Left hindlimb (tissue), 1 donor: ENCODE results near the gene TMEM141.
A peak's percentile ranks its signal among the peaks of the same experiment; 100 is the strongest.

Experiments used
- DNase-seq: peaks from one replicate; pipeline ENCODE4 v3.0.0-alpha.2; 2018

Gene TMEM141

GRCh38 chr9:136790640-136791515 is at the start of gene TMEM141:
Gene TMEM141 (plus strand): TSS chr9:136791344. CDS start chr9:136791371, 27 bp downstream.
- peak; percentile 100 for DNase-seq

DNA sequence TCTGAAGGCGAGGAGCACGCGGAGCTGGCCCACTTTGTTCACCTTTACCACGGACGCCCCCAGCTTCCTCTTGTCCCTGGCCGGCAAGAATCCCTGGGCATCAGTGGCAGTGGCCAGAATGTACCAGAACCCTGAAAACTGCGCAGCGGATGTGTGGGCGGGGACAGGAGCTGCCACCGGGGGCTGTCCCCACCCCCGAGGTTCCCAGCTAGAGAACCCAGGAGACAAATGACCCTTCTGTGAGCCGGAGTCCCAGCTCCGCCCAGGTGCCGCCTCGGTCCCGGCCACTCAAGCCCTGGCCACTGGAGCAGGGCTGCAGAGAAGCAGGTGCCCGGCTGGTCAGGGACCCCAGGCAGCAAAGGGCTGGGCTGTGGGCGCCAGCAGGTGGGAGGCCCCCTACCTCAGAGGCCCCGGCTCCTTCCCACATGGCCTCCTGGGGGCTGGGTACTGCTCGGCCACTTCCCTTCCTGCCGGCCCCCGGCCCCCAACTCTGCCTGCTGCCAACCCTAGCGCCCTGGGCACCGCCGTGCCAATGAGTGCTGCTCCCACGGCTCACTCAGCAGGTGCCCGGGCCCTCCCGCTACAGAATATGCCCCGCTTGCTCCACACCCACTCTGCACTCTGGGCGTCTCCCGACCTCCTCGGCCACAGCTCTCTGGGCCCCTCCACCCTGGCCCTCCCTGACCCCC is 49.1 kb upstream of the TMEM141 start:
- peak; percentile 24 for DNase-seq

DNA sequence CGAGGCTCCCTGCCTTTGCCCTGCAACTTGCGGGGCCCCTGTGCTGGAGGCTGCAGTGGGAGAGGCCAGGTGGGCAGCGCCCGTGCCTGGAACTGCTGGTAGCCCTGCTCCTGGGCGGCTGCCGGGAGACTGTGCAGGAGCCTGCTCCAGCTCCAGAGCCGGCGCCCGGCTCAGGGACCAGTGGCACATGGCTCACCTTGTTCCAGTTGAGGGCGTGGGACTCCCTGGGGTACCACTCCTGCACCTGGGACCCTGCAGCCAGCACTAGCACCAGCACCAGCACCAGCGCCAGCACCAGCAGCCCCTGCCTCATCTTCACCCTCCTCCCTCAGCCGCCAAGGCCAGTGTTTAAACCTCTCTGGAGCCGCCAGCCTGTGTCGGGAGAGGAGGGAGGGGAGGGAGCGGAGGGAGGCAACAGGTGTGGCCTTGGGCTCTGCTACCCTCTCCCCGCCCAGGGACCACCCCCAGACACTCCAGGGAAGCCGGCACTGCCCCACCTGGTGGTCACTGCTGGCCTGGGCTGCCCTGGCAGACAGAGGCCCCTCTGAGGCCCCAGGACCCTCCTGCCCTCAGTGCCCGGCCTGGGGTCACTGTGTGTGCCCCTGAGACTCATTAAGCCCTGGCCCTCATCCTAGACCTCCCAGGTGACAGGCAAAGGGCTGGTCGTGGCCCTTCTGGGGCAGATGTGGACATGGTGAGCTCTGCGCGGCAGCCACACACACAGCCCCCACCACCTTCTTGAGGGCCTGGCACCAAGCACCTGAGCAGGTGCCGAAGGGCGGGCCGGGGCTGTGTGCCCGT is 48.4 kb upstream of the TMEM141 start, which contains the start of gene LCN10:
Gene LCN10, minus strand, starts transcription at position 350 of the 801 bp plus-strand sequence. Its CDS starts 37 bp downstream, at position 313.
- peak; percentile 31 for DNase-seq

GRCh38 chr9:136743639-136744211 is 47.4 kb upstream of the TMEM141 start:
- peak; percentile 21 for DNase-seq

- peak; percentile 29 for DNase-seq
These were observed 46.4 kb upstream of the TMEM141 start for GRCh38 chr9:136744773-136745172.

GRCh38 chr9:136745389-136746154 is 45.6 kb upstream of the TMEM141 start:
- peak; percentile 12 for DNase-seq

DNA sequence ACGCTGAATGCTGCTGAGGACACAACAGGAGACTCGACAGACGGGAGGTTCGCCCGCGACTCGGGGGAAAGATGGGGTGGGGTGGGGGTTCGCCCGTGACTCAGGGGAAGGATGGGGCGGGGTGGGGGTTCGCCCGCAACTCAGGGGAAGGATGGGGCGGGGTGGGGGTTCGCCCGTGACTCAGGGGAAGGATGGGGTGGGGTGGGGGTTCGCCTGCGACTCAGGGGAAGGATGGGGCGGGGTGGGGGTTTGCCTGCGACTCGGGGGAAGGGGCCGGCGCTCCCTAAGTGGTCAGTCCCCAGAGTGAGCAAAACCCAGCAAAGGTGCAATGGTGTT is 45.0 kb upstream of the TMEM141 start:
- DNase-seq: peak; percentile 26

DNA sequence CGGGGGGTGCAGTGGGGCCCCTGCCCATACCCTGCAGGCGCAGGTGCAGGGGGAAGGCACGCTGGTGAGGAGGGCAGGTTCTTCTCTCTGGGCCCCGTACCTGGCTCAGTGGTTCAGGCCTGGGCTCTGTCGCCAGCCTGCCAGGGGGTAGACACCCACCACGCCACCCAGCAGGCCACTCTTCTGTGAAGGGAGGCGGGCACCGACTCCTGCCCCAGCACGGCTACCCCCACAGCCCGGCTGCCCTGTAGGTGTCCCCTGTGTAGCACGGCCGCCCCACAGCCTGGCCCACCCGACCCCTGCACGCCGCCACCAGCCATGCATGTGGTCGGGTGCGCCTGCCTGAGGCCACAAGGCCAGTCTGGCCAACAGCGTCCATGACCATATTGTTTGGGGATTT is 44.5 kb upstream of the TMEM141 start:
- peak; percentile 23 for DNase-seq

DNA sequence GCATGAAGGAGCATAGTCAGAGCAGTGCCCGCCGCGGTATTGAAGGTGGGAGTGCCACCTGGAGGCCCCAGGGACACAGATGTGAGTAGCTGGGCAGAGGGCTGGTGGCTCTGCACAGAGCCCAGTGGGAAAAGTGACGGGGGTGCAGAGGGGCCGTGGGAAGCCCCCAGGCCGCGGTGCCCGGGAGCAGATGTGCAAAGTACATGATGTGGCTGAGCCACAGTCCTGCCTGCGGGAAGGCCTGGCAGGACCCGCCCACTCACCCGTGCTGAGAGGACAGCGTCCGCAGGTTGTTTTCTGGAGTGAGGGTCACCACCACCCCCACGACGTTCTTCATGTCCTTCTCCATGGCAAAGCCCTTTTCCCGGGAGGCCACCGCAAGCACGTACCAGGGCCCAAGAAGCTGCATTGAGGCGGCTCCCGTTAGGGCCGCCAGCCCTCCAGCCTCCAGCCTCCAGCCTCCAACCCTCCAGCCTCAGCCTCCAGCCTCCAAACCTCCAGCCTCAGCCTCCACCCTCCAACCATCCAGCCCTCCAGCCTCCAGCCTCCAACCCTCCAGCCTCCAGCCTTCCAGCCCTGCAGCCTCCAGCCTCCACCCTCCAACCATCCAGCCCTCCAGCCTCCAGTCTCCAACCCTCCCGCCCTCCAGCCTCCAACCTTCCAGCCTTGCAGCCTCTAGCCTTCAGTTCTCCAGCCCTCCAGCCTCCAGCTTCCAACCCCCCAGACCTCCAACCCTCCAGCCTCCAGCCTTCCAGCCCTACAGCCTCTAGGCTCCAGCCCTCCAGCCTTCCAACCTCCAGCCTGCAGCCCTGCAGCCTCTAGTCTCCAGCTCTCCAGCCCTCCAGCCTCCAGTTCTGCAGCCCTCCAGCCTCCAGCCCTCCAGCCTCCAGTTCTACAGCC is 43.7 kb upstream of the TMEM141 start:
- DNase-seq: peak; percentile 20

GRCh38 chr9:136748201-136748600 is 42.9 kb upstream of the TMEM141 start, which contains the start of gene LCN6:
Gene LCN6 (minus strand): TSS chr9:136748525. CDS start chr9:136748483, 42 bp downstream.
- peak; percentile 25 for DNase-seq

GRCh38 chr9:136748666-136749611 is 42.2 kb upstream of the TMEM141 start:
- DNase-seq: peak; percentile 16

- no peak for DNase-seq
These were observed 40.6 kb upstream of the TMEM141 start for GRCh38 chr9:136750526-136750925.

- DNase-seq: no peak
These were observed 39.9 kb upstream of the TMEM141 start for GRCh38 chr9:136751244-136751643.

GRCh38 chr9:136751814-136752213 is 39.3 kb upstream of the TMEM141 start:
- no peak for DNase-seq

GRCh38 chr9:136753371-136754058 is 37.6 kb upstream of the TMEM141 start:
- peak; percentile 10 for DNase-seq

DNA sequence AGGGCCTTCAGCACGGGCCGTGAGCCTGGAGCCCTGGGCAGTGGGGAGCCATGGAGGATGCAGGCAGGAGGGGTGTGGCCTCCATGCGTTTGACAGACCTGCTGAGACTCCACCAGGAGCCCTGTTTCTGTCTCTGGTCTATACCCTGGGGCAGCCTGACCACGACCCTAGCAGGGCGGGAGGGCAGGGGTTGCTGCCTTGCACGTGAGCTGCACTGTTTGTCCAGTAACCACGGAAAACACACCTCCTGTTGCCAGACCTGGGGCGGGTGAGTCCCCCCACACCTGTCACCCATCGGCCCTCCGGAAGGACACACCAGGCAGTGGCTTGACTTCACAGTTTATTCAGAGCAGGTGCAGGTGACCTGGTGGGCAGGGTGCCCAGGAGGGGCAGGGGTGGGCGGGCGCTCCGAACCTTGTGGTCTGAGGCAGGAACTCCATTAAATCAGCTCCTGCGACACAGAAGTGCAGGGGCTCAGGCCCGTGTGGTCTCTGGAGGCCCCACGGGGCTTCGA is 37.0 kb upstream of the TMEM141 start:
- peak; percentile 26 for DNase-seq

DNA sequence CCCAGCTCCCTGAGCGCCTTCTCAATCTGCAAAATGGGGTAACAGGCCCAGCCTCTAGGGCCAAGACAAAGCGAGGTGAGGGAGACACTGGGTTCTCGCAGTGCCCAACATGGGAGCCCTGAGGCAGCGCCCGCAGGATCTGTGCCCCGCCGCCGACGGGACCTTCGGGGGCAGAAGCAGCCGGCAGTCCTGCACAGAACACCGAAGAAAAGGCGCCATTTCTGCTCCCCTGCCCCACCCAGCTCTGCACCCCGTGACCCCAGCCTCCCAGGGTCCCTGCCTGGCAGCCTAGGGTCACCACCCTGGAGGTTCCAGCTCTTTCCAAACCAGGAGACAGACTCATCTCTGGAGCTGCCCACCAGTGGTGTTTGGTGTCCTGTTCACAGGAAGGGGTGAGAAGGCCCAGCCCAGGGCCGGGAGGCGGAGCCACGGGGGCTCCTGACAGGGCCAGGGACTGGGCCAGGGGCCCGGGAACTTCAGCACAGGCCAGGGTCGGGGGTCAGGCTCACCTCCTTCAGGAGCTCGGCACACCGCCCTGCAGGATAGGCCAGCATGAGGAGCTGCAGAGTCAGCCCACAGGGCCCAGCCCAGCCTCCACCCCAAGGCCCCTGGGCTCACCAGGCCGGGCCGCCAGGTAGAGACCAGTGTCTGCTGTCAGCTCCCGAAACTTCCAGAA is 36.4 kb upstream of the TMEM141 start:
- DNase-seq: peak; percentile 20
